ENCODE data around the gene NT5DC4. TPM values are rescaled to one million over a fixed set of nuclear protein-coding genes. Genes with fewer than 3 reads are reported as not detected.
"Not testable (repeated sequence)": the region's sequence is repeated elsewhere in the genome, so short reads cannot be mapped to it uniquely, and the experiment has no call there.

NT5DC4 gene
- polyA plus RNA-seq, 2 of the 4 experiments (the other 2 are of a cell fraction) = not detected

GRCh38 chr2:112705575-112705974, 15.2 kb upstream of the NT5DC4 start:
- Histone ChIP-seq H3K4me2 (no peak overlapping the region), H3K4me3 (no peak overlapping the region), H3K9me3 (no peaks in the 10 kb centered on the region), H3K27ac (no peak overlapping the region), H3K4me1 (no peaks in the 10 kb centered on the region)
- CTCF ChIA-PET = interaction anchor here (0.8 to 5.6 kb wide), 7 partner anchors 9 to 105 kb away, joined by 3 to 55 read pairs (median 3); no protein-coding TSS in a partner anchor
- POLR2A ChIA-PET = no interaction called here
- DNase-seq (ENCODE audit: low read depth in 1 of 2, low spot score in 1 of 2) = no peak
- no peak for TF ChIP-seq CBX8 (IDR thresholded peaks at IDR 0.05)
- TF ChIP-seq SREBF2 (IDR thresholded peaks at IDR 0.05) = no peak
- no peak for TF ChIP-seq ELK1 (IDR thresholded peaks at IDR 0.05; ENCODE audit: low read depth, low read length)
- TF ChIP-seq CHD2 (IDR thresholded peaks at IDR 0.05; ENCODE audit: low read length, partially characterized antibody) = no peak
- TF ChIP-seq HDAC2 (IDR thresholded peaks at IDR 0.05) = no peak
- TF ChIP-seq NFE2L2 (conservative IDR thresholded peaks at IDR 0.05; ENCODE audit: low read length) = no peak
- no peak for TF ChIP-seq USF2 (IDR thresholded peaks at IDR 0.05)
- no peak for TF ChIP-seq RNF2 (IDR thresholded peaks at IDR 0.05; ENCODE audit: borderline replicate concordance, low read depth)
- TF ChIP-seq RAD21 (conservative IDR thresholded peaks at IDR 0.05 in 1 of 2, IDR thresholded peaks at IDR 0.05 in 1 of 2) = no peak
- TF ChIP-seq REST (IDR thresholded peaks at IDR 0.05) = no peak
- TF ChIP-seq MYC (IDR thresholded peaks at IDR 0.05; ENCODE audit: borderline replicate concordance, low read length) = no peak
- 92% methylated on average over 4 of the region's 4 CpGs for WGBS (ENCODE audit: missing lambda C conversion rate)
- no peak for ATAC-seq
- no peak for FAIRE-seq

GRCh38 chr2:112706170-112706664, 14.6 kb upstream of the NT5DC4 start:
- TF ChIP-seq HES2 (IDR thresholded peaks at IDR 0.05) (no peak), HMGXB4 (CRISPR knock-in tag; IDR thresholded peaks at IDR 0.05; ENCODE audit: borderline replicate concordance) (no peak), ZC3H11A (IDR thresholded peaks at IDR 0.05) (no peak), FOXS1 (CRISPR knock-in tag; IDR thresholded peaks at IDR 0.05) (no peak), CTCF (IDR thresholded peaks at IDR 0.05) (no peak), HOXB13 (CRISPR knock-in tag; IDR thresholded peaks at IDR 0.05; ENCODE audit: low read depth) (no peak), CBX8 (IDR thresholded peaks at IDR 0.05) (no peak)
- FAIRE-seq (no peak), DNase-seq (ENCODE audit: low read depth in 1 of 2, low spot score in 1 of 2) (no peak), ATAC-seq (no peak; a peak in 1 of 6 replicates)
- ChIA-PET POLR2A (no interaction called here), CTCF (interaction anchor here (1.0 to 5.6 kb wide), 7 partner anchors 9 to 106 kb away, joined by 3 to 55 read pairs (median 4); no protein-coding TSS in a partner anchor)
- WGBS (ENCODE audit: missing lambda C conversion rate) = 61% methylated on average over 5 of the region's 5 CpGs
- no peaks in the 10 kb centered on the region for H3K4me1 ChIP-seq
- H3K27ac ChIP-seq = no peak overlapping the region
- H3K4me2 ChIP-seq = no peak overlapping the region
- H3K9me3 ChIP-seq = no peaks in the 10 kb centered on the region
- H3K4me3 ChIP-seq = no peak overlapping the region

GRCh38 chr2:112706947-112707346, 13.9 kb upstream of the NT5DC4 start:
- CTCF ChIA-PET = interaction anchor here (1.0 to 5.6 kb wide), 6 partner anchors 8 to 235 kb away, joined by 3 to 55 read pairs (median 10); no protein-coding TSS in a partner anchor
- H3K4me1 ChIP-seq; H3K4me3 ChIP-seq; H3K9me3 ChIP-seq; POLR2A ChIA-PET; ATAC-seq; H3K4me2 ChIP-seq; DNase-seq (ENCODE audit: low read depth in 1 of 2, low spot score in 1 of 2); FAIRE-seq; H3K27ac ChIP-seq: not testable (repeated sequence)
- 65% methylated on average over 9 of the region's 9 CpGs for WGBS (ENCODE audit: missing lambda C conversion rate)
